Astrocyte (in vitro differentiated cells and primary cell): ENCODE measurements around the gene FRMD4B. TPM values are rescaled to one million over a fixed set of nuclear protein-coding genes. Genes with fewer than 3 reads are reported as not detected.

Source experiments
- DNase-seq: peaks from one replicate; pipeline ENCODE4 v3.0.0-alpha.2; 2010; ENCODE audit warnings: low read depth
- FAIRE-seq: peaks from 2 replicates; lab custom pipeline; 2011; peaks lifted over from hg19 to GRCh38; lab: Jason Lieb, UNC
- H2AFZ ChIP-seq: 2 replicates; pipeline ENCODE4 v1.6.0; 2012; ENCODE audit warnings: low read depth, low read length, inconsistent platforms
- H3K27ac ChIP-seq: 2 replicates; pipeline ENCODE4 v1.5.1; 2011; ENCODE audit warnings: low read depth, low read length, inconsistent platforms
- H3K27me3 ChIP-seq: 2 replicates; pipeline ENCODE4 v1.6.0; 2011; ENCODE audit warnings: low read length, inconsistent platforms; ENCODE audit not compliant: insufficient read depth
- H3K36me3 ChIP-seq: 2 replicates; pipeline ENCODE4 v1.5.1; 2011; ENCODE audit warnings: low read length, inconsistent platforms; ENCODE audit not compliant: insufficient read depth
- H3K4me1 ChIP-seq: 2 replicates; pipeline ENCODE4 v1.5.1; 2011; ENCODE audit warnings: low read length, inconsistent platforms; ENCODE audit not compliant: insufficient read depth
- H3K4me2 ChIP-seq: 2 replicates; pipeline ENCODE4 v1.6.0; 2012; ENCODE audit warnings: low read length, inconsistent platforms
- H3K4me3 ChIP-seq: 2 replicates; pipeline ENCODE4 v1.5.1; 2011; ENCODE audit warnings: low read depth, mild to moderate bottlenecking, low read length, inconsistent platforms; ENCODE audit not compliant: insufficient read depth
- H3K79me2 ChIP-seq: 2 replicates; pipeline ENCODE4 v1.6.0; 2012; ENCODE audit warnings: mild to moderate bottlenecking, low read length, inconsistent platforms; ENCODE audit not compliant: insufficient read depth
- H3K9ac ChIP-seq: 2 replicates; pipeline ENCODE4 v1.6.0; 2012; ENCODE audit warnings: mild to moderate bottlenecking, low read length, inconsistent platforms
- H3K9me3 ChIP-seq: 2 replicates; pipeline ENCODE4 v1.5.1; 2012; ENCODE audit warnings: low read depth, mild to moderate bottlenecking, low read length, inconsistent platforms; ENCODE audit not compliant: insufficient read depth
- H4K20me1 ChIP-seq: 2 replicates; pipeline ENCODE4 v1.6.0; 2012; ENCODE audit warnings: low read length, inconsistent platforms; ENCODE audit not compliant: insufficient read depth
- H3K27ac Mint-ChIP-seq: one replicate; pipeline ENCODE4 v1.8.0; 2021; ENCODE audit warnings: mild to moderate bottlenecking, mixed read lengths; ENCODE audit not compliant: unreplicated experiment
- H3K27me3 Mint-ChIP-seq: one replicate; pipeline ENCODE4 v1.8.0; 2021; ENCODE audit warnings: low read depth, mixed read lengths; ENCODE audit not compliant: unreplicated experiment
- H3K36me3 Mint-ChIP-seq: one replicate; pipeline ENCODE4 v1.8.0; 2021; ENCODE audit warnings: low read depth, mixed read lengths; ENCODE audit not compliant: unreplicated experiment
- H3K4me1 Mint-ChIP-seq: one replicate; pipeline ENCODE4 v1.8.0; 2021; ENCODE audit warnings: low read depth, mixed read lengths; ENCODE audit not compliant: unreplicated experiment
- H3K4me3 Mint-ChIP-seq: one replicate; pipeline ENCODE4 v1.8.0; 2021; ENCODE audit warnings: mild to moderate bottlenecking, moderate library complexity, mixed read lengths; ENCODE audit not compliant: unreplicated experiment
- H3K9me3 Mint-ChIP-seq: one replicate; pipeline ENCODE4 v1.8.0; 2021; ENCODE audit warnings: mild to moderate bottlenecking, mixed read lengths; ENCODE audit not compliant: unreplicated experiment
- EZH2 ChIP-seq: IDR thresholded peaks from 2 replicates; pipeline ENCODE4 v1.6.1; 2012; ENCODE audit warnings: mild to moderate bottlenecking, low read length, inconsistent platforms; ENCODE audit not compliant: insufficient read depth
- total RNA-seq: library from RNA; stranded (reverse); gene quantifications from 2 replicates; pipeline ENCODE4 v1.2.1, GENCODE V29; 2021
- TF ChIP-seq, protein P1 (sequence below): IDR thresholded peaks from 2 replicates; pipeline ENCODE4 v1.5.1; 2011; ENCODE audit warnings: low read depth, mild to moderate bottlenecking, inconsistent platforms, low read length, moderate library complexity; ENCODE audit not compliant: insufficient read depth

The FRMD4B gene
- total RNA-seq, 1 donor from 2014 or later = 9.2 TPM

DNA sequence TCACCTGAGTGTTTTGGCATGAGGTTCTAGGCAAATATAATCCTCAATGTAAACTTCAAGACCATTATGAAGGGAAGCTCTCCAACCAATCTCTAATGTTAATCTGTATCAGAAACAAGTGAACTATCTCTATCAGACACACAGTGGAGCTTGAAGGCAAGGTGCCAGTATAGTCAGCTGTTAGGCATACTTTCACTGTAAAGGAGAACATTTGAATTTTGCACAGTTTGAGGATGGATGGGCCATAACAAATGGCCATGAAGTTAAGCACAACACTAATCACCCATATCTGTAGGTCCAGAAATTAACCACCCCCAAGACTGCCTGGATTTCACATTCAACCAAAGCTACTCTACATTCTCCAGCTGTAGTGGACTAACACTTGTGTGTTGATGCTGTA is 194.4 kb downstream of the FRMD4B start:
- Histone ChIP-seq H3K4me2 (no peak overlapping the region), H3K36me3 (no peaks in the 10 kb centered on the region), H3K4me1 (no peaks in the 10 kb centered on the region), H3K4me3 (no peak overlapping the region), H3K27ac (no peak overlapping the region), H3K9me3 (no peaks in the 10 kb centered on the region), H3K79me2 (no peaks in the 10 kb centered on the region), H4K20me1 (no peaks in the 10 kb centered on the region), H3K27me3 (peaks cover 6% of the 10 kb centered on the region), H3K9ac (no peak overlapping the region), H2AFZ (no peak overlapping the region)
- no peak for TF ChIP-seq EZH2
- TF ChIP-seq, protein P1, sequence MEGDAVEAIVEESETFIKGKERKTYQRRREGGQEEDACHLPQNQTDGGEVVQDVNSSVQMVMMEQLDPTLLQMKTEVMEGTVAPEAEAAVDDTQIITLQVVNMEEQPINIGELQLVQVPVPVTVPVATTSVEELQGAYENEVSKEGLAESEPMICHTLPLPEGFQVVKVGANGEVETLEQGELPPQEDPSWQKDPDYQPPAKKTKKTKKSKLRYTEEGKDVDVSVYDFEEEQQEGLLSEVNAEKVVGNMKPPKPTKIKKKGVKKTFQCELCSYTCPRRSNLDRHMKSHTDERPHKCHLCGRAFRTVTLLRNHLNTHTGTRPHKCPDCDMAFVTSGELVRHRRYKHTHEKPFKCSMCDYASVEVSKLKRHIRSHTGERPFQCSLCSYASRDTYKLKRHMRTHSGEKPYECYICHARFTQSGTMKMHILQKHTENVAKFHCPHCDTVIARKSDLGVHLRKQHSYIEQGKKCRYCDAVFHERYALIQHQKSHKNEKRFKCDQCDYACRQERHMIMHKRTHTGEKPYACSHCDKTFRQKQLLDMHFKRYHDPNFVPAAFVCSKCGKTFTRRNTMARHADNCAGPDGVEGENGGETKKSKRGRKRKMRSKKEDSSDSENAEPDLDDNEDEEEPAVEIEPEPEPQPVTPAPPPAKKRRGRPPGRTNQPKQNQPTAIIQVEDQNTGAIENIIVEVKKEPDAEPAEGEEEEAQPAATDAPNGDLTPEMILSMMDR = no peak
- Mint-ChIP-seq H3K4me1 (no peaks in the 10 kb centered on the region), H3K27ac (no peak overlapping the region), H3K36me3 (peaks cover 9% of the 10 kb centered on the region), H3K9me3 (no peaks in the 10 kb centered on the region), H3K4me3 (no peak overlapping the region), H3K27me3 (no peaks in the 10 kb centered on the region)
- DNase-seq (no peak), FAIRE-seq (no peak)

DNA sequence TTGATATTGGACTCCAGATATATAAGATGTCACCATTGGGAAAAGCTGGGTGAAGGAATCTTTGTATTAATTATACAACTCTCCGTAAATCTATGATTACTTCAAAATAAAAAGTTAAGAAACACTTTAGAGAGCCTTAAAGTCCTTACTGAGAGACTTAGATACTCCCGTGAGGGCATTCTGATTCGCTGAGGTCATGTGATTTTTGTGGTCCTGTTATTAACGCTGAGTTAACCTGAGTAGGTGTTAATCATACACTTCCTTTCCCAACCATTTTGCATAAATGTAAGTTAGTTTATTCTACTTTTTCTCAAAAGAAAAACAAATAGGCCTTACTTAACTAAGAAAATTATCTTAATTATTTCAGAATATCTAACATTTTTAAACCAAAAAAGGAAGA is 196.4 kb downstream of the FRMD4B start:
- Mint-ChIP-seq H3K4me3 (no peak overlapping the region), H3K9me3 (no peaks in the 10 kb centered on the region), H3K36me3 (peaks cover 6% of the 10 kb centered on the region), H3K27me3 (no peaks in the 10 kb centered on the region), H3K4me1 (no peaks in the 10 kb centered on the region), H3K27ac (no peak overlapping the region)
- TF ChIP-seq EZH2 = no peak
- TF ChIP-seq, protein P1 = no peak
- Histone ChIP-seq H3K4me1 (no peaks in the 10 kb centered on the region), H3K4me2 (no peak overlapping the region), H3K27me3 (no peaks in the 10 kb centered on the region), H2AFZ (no peak overlapping the region), H3K4me3 (no peak overlapping the region), H3K36me3 (no peaks in the 10 kb centered on the region), H3K9ac (no peak overlapping the region), H3K27ac (no peak overlapping the region), H4K20me1 (no peaks in the 10 kb centered on the region), H3K9me3 (no peaks in the 10 kb centered on the region), H3K79me2 (no peaks in the 10 kb centered on the region)
- FAIRE-seq = no peak
- DNase-seq = no peak

- H3K9ac ChIP-seq = no peak overlapping the region
- no peak for FAIRE-seq
Measured at GRCh38 chr3:69186575-69187093, 199.3 kb downstream of the FRMD4B start.

More at GRCh38 chr3:69186575-69187093, 199.3 kb downstream of the FRMD4B start:
- Histone ChIP-seq H3K27me3 (no peaks in the 10 kb centered on the region), H2AFZ (no peak overlapping the region), H3K36me3 (no peaks in the 10 kb centered on the region), H3K79me2 (no peaks in the 10 kb centered on the region), H3K4me2 (no peak overlapping the region), H3K9me3 (no peaks in the 10 kb centered on the region), H3K4me1 (peaks cover 17% of the 10 kb centered on the region), H4K20me1 (no peaks in the 10 kb centered on the region), H3K4me3 (no peak overlapping the region), H3K27ac (no peak overlapping the region)
- Mint-ChIP-seq H3K9me3 (no peaks in the 10 kb centered on the region), H3K4me1 (peaks cover 16% of the 10 kb centered on the region), H3K27ac (no peak overlapping the region), H3K36me3 (peaks cover 4% of the 10 kb centered on the region), H3K27me3 (no peaks in the 10 kb centered on the region), H3K4me3 (no peak overlapping the region)
- TF ChIP-seq, protein P1 = no peak
- no peak for TF ChIP-seq EZH2
- no peak for DNase-seq
